HEK293 (cell line): Measurements from ENCODE around the gene TOM1.

Experiments used
- CTCF ChIA-PET: fragments of 350-600 bp; formaldehyde crosslinking; extraction: SDS; loops from one replicate; lab custom pipeline; 2021; ENCODE audit warnings: antibody characterized with exemption; lab: Yijun Ruan, JAX
- POLR2A ChIA-PET: fragments of 300-600 bp; formaldehyde crosslinking; extraction: SDS; loops from one replicate; lab custom pipeline; 2020; ENCODE audit warnings: antibody characterized with exemption, inconsistent platforms; lab: Yijun Ruan, JAX
- H3K27ac ChIP-seq: fragments of 200-500 bp; sonication (Bioruptor generic); 2 replicates; pipeline ENCODE4 v1.5.1; 2014; ENCODE audit warnings: low read depth, low read length, control low read depth, inconsistent platforms; ENCODE audit errors: extremely low read depth
- H3K36me3 ChIP-seq, 2 experiments: fragments of 200-500 bp in 1 of 2; sonication (Bioruptor generic) in 1 of 2; 1 replicate in 1 of 2; 2 replicates in 1 of 2; pipeline ENCODE4 v1.5.1; 2014 to 2017; ENCODE audit warnings: inconsistent platforms in 2 of 2, low read length in 2 of 2; ENCODE audit not compliant: control insufficient read depth in 2 of 2, insufficient read depth in 1 of 2
- H3K4me1 ChIP-seq: fragments of 200-500 bp; sonication (Bioruptor generic); 2 replicates; pipeline ENCODE4 v1.5.1; 2014; ENCODE audit warnings: mild to moderate bottlenecking, low read length, inconsistent platforms; ENCODE audit not compliant: control insufficient read depth, insufficient read depth
- H3K4me3 ChIP-seq: 2 replicates; pipeline ENCODE4 v1.5.1; 2011; ENCODE audit warnings: low read depth, mild to moderate bottlenecking, control low read depth, low read length, moderate library complexity
- H3K9me3 ChIP-seq: fragments of 200-500 bp; sonication (Bioruptor generic); 2 replicates; pipeline ENCODE4 v1.5.1; 2014; ENCODE audit warnings: low read depth, low read length, inconsistent platforms; ENCODE audit not compliant: control insufficient read depth, insufficient read depth
- MEIS1 ChIP-seq: sonication (generic); formaldehyde crosslinking; IDR thresholded peaks from 2 replicates; pipeline ENCODE4 v1.8.1; 2022; ENCODE audit warnings: missing genetic modification reagents, mild to moderate bottlenecking, borderline replicate concordance
- OSR2 ChIP-seq: fragments of 450-650 bp; formaldehyde crosslinking; IDR thresholded peaks from 2 replicates; pipeline ENCODE4 v1.5.1; 2016; ENCODE audit warnings: missing biosample characterization, missing genetic modification characterization
- ZBTB11 ChIP-seq: fragments of 450-650 bp; formaldehyde crosslinking; conservative IDR thresholded peaks from 2 replicates; pipeline ENCODE4 v1.5.1; 2016; ENCODE audit warnings: low read depth, missing biosample characterization, missing genetic modification characterization
- ZNF121 ChIP-seq: fragments of 450-650 bp; formaldehyde crosslinking; IDR thresholded peaks from 2 replicates; pipeline ENCODE4 v1.5.1; 2016; ENCODE audit warnings: missing biosample characterization, missing genetic modification characterization
- ZNF140 ChIP-seq: fragments of 450-650 bp; formaldehyde crosslinking; IDR thresholded peaks from 2 replicates; pipeline ENCODE4 v1.5.1; 2016; ENCODE audit warnings: missing biosample characterization, missing genetic modification characterization
- ZNF155 ChIP-seq: fragments of 450-650 bp; formaldehyde crosslinking; IDR thresholded peaks from 2 replicates; pipeline ENCODE4 v1.5.1; 2016; ENCODE audit warnings: missing biosample characterization, missing genetic modification characterization
- ZNF433 ChIP-seq: fragments of 450-650 bp; formaldehyde crosslinking; IDR thresholded peaks from 2 replicates; pipeline ENCODE4 v1.5.1; 2016; ENCODE audit warnings: missing biosample characterization, missing genetic modification characterization, low read depth
- ZNF48 ChIP-seq: fragments of 450-650 bp; formaldehyde crosslinking; IDR thresholded peaks from 2 replicates; pipeline ENCODE4 v1.5.1; 2016; ENCODE audit warnings: missing biosample characterization, missing genetic modification characterization
- ZNF529 ChIP-seq: fragments of 450-650 bp; formaldehyde crosslinking; IDR thresholded peaks from 2 replicates; pipeline ENCODE4 v1.5.1; 2017; ENCODE audit warnings: missing genetic modification characterization, missing biosample characterization; ENCODE audit not compliant: insufficient replicate concordance
- ZNF624 ChIP-seq: fragments of 450-650 bp; formaldehyde crosslinking; IDR thresholded peaks from 2 replicates; pipeline ENCODE4 v1.5.1; 2017; ENCODE audit warnings: missing biosample characterization, missing genetic modification characterization
- ZNF768 ChIP-seq: fragments of 450-650 bp; formaldehyde crosslinking; IDR thresholded peaks from 2 replicates; pipeline ENCODE4 v1.5.1; 2018; ENCODE audit warnings: missing biosample characterization, mild to moderate bottlenecking, missing genetic modification characterization
- ZNF776 ChIP-seq: fragments of 450-650 bp; formaldehyde crosslinking; IDR thresholded peaks from 2 replicates; pipeline ENCODE4 v1.5.0; 2017; ENCODE audit warnings: missing biosample characterization, missing genetic modification characterization, borderline replicate concordance
- ZNF837 ChIP-seq: fragments of 450-650 bp; formaldehyde crosslinking; IDR thresholded peaks from 2 replicates; pipeline ENCODE4 v1.5.1; 2016; ENCODE audit warnings: missing biosample characterization, missing genetic modification characterization
- ZSCAN16 ChIP-seq: fragments of 450-650 bp; formaldehyde crosslinking; IDR thresholded peaks from 2 replicates; pipeline ENCODE4 v1.5.1; 2016; ENCODE audit warnings: missing biosample characterization, missing genetic modification characterization
- TF ChIP-seq, protein P1 (sequence below): fragments of 450-650 bp; formaldehyde crosslinking; IDR thresholded peaks from 2 replicates; pipeline ENCODE4 v1.5.1; 2016; ENCODE audit warnings: missing biosample characterization, missing genetic modification characterization
- TF ChIP-seq, protein P2 (sequence below): fragments of 450-650 bp; formaldehyde crosslinking; IDR thresholded peaks from 2 replicates; pipeline ENCODE4 v1.5.1; 2016; ENCODE audit warnings: missing biosample characterization, missing genetic modification characterization

The TOM1 gene

GRCh38 chr22:35359380-35360065, 59.8 kb downstream of the TOM1 start (continued):
- TF ChIP-seq, protein P1, sequence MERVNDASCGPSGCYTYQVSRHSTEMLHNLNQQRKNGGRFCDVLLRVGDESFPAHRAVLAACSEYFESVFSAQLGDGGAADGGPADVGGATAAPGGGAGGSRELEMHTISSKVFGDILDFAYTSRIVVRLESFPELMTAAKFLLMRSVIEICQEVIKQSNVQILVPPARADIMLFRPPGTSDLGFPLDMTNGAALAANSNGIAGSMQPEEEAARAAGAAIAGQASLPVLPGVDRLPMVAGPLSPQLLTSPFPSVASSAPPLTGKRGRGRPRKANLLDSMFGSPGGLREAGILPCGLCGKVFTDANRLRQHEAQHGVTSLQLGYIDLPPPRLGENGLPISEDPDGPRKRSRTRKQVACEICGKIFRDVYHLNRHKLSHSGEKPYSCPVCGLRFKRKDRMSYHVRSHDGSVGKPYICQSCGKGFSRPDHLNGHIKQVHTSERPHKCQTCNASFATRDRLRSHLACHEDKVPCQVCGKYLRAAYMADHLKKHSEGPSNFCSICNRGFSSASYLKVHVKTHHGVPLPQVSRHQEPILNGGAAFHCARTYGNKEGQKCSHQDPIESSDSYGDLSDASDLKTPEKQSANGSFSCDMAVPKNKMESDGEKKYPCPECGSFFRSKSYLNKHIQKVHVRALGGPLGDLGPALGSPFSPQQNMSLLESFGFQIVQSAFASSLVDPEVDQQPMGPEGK (tag by site-specific recombination) = no peak
- TF ChIP-seq, protein P2, sequence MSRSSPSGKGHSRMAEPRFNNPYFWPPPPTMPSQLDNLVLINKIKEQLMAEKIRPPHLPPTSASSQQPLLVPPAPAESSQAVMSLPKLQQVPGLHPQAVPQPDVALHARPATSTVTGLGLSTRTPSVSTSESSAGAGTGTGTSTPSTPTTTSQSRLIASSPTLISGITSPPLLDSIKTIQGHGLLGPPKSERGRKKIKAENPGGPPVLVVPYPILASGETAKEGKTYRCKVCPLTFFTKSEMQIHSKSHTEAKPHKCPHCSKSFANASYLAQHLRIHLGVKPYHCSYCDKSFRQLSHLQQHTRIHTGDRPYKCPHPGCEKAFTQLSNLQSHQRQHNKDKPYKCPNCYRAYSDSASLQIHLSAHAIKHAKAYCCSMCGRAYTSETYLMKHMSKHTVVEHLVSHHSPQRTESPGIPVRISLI (tag by site-specific recombination) = no peak
- no peak for TF ChIP-seq ZNF48 (tag by site-specific recombination)
- no peak for TF ChIP-seq MEIS1
- no peak for TF ChIP-seq ZNF529 (tag by site-specific recombination)
- no peak for TF ChIP-seq ZNF433 (tag by site-specific recombination)
- no peak for TF ChIP-seq ZNF776 (tag by site-specific recombination)
- TF ChIP-seq, all 188 proteins: peak for 0

DNA sequence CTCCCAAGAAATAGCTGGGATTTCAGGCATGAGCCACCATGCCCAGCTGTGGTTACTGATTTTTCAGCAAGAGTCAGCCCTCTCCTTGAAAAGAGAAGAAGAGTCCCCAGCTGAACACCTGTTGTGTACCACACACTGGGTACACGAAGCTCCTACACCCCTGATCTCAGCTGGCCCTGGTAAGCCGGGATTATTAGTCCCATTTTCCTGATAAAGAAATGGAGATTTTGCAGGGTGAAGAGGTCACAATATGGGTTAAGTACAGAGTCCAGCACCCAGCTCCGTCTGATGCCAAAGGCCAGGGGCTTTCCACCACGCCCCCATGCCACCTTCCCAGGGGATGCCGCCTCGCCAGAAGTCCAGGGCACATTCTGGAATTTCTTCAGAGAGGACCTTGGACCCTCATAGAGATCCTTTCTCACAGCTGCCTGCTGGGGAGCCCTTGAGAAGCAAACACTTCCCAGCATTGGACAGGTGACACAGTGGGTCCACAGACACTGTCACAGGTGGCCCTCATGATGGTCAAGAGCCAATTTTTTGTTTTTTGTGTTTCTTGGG, 61.4 kb downstream of the TOM1 start:
- Histone ChIP-seq H3K4me3 (no peak overlapping the region), H3K27ac (no peak overlapping the region), H3K36me3 (no peaks in the 10 kb centered on the region), H3K4me1 (peaks cover 2% of the 10 kb centered on the region; the same call in 1 of the 2 replicates), H3K9me3 (no peaks in the 10 kb centered on the region)
- TF ChIP-seq ZNF837 = no peak
- TF ChIP-seq ZNF624 = no peak
- no peak for TF ChIP-seq ZBTB11
- no peak for TF ChIP-seq ZNF155
- no peak for TF ChIP-seq ZSCAN16
- POLR2A ChIA-PET = interaction anchor here (0.9 kb wide), 1 partner anchor 10 kb away, joined by 3 read pairs; no protein-coding TSS in a partner anchor
- CTCF ChIA-PET = interaction anchor here (4.1 kb wide), 1 partner anchor 11 kb away, joined by 20 read pairs; no protein-coding TSS in a partner anchor

DNA sequence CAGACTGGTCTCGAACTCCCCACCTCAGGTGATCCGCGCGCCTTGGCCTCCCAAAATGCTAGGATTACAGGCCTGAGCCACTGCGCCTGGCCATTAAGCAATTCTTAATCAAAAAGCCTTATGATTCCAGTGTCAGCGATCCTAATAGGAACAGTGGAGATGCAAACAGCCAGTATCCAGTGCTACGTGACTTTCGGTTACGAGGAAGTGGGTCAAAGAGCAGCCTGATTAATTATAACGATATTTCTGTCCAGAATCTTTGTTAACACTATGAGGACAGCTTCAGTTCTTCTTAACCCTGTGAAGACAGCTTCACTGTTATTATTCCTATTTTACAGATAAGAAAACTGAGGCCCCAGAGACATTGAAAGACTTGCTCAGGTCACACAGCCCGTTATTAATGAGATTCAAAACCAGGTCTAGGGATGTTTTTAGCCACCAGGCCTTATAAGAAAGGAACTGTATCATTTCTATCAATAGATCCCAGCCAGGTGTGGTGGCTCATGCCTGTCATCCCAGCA, 63.9 kb downstream of the TOM1 start:
- no peaks in the 10 kb centered on the region for H3K36me3 ChIP-seq
- H3K27ac ChIP-seq = no peak overlapping the region
- no peak overlapping the region for H3K4me3 ChIP-seq
- ChIA-PET CTCF (interaction anchor here (2.2 kb wide), 1 partner anchor 13 kb away, joined by 5 read pairs; no protein-coding TSS in a partner anchor), POLR2A (no interaction called here)
- peaks cover 2% of the 10 kb centered on the region; the same call in 1 of the 2 replicates for H3K4me1 ChIP-seq
- H3K9me3 ChIP-seq = no peaks in the 10 kb centered on the region
- TF ChIP-seq ZNF140 (tag by site-specific recombination) (no peak), OSR2 (no peak), ZNF121 (tag by site-specific recombination) (no peak), ZNF768 (tag by site-specific recombination) (0 out of 2 replicates have a peak, but pooled peaks have one; percentile 50), ZNF529 (tag by site-specific recombination) (no peak)
- TF ChIP-seq, all 188 proteins: peak for 1
